Gastroesophageal sphincter (tissue), 3 donors: ENCODE data around the gene LSG1.

Experiments
- POLR2AphosphoS5 ChIP-seq: sonication (generic); formaldehyde crosslinking; IDR thresholded peaks from one replicate; pipeline ENCODE4 v1.6.1; 2017; ENCODE audit warnings: antibody characterized with exemption
- TF ChIP-seq, protein P1 (sequence below), 4 experiments: fragments of 200-600 bp in 2 of 4; fragments of 450-650 bp in 2 of 4; sonication (generic) in 1 of 4; IDR thresholded peaks; one replicate each; pipeline ENCODE4 v1.5.1; 2017 to 2019; ENCODE audit warnings: antibody characterized with exemption in 4 of 4, mild to moderate bottlenecking in 2 of 4, moderate library complexity in 2 of 4

DNA sequence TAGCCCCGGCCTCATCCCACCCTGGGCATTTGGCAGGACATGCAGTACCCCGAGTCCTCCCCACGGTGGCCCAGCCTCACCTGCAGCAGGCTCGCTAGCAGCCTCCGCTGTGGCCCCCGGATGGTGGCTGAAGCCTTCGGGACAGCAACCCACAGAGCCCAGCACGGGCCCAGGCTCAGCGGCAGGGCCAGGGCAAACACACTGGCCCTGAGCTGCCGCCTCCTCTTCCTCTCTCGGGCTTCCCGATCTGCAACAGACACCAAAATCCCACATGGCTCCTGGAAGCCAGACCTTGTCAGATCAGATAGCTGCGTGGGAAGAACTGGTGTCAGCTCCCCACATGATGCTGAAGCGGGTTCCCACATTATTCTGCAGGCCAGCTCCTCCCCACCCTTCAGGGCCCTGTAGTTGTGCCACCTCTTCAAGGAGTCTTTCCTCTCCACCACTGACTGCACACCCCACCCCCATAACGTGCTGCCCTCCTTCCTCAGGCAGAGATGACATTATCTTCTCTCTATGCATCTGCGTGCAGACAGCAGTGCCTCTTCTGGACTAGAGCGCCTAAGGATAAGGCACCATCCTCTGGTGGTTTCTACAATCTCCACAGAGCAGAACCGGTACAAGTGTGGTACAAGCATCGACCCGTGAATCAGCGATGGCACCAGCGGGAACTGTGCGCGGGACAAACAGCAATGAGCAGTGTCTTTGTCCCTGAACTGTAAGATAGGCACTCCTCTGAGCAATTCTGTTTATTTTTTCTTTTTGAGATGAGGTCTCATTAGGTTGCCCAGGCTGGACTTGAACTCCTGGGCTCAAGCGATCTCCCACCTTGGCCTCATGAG lies 48.3 kb downstream of the LSG1 start:
- TF ChIP-seq, protein P1, sequence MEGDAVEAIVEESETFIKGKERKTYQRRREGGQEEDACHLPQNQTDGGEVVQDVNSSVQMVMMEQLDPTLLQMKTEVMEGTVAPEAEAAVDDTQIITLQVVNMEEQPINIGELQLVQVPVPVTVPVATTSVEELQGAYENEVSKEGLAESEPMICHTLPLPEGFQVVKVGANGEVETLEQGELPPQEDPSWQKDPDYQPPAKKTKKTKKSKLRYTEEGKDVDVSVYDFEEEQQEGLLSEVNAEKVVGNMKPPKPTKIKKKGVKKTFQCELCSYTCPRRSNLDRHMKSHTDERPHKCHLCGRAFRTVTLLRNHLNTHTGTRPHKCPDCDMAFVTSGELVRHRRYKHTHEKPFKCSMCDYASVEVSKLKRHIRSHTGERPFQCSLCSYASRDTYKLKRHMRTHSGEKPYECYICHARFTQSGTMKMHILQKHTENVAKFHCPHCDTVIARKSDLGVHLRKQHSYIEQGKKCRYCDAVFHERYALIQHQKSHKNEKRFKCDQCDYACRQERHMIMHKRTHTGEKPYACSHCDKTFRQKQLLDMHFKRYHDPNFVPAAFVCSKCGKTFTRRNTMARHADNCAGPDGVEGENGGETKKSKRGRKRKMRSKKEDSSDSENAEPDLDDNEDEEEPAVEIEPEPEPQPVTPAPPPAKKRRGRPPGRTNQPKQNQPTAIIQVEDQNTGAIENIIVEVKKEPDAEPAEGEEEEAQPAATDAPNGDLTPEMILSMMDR (IDR thresholded peaks at IDR 0.05): no peak
- no peak for TF ChIP-seq POLR2AphosphoS5
